ENCODE measurements around the gene PRRC2B. TPM values are rescaled to one million over a fixed set of nuclear protein-coding genes. Genes with fewer than 3 reads are reported as not detected.

Gene PRRC2B
- total RNA-seq, 4 donors from 2014 or later, result 80.7 to 126 (median 100) TPM

GRCh38 chr9:131481441-131482342, 87.8 kb downstream of the PRRC2B start:
- DNase-seq (ENCODE audit: low spot score) (no peak), ATAC-seq (ENCODE audit: low FRiP score) (no peak)
- no peak for TF ChIP-seq CTCF (IDR thresholded peaks at IDR 0.05)

- ATAC-seq (ENCODE audit: low FRiP score) (no peak), DNase-seq (ENCODE audit: low spot score) (no peak)
- no peak for TF ChIP-seq CTCF (IDR thresholded peaks at IDR 0.05)
Observed at GRCh38 chr9:131482343-131483006, 88.6 kb downstream of the PRRC2B start.

- TF ChIP-seq CTCF (IDR thresholded peaks at IDR 0.05), result no peak
- ATAC-seq (ENCODE audit: low FRiP score), result no peak
- no peak for DNase-seq (ENCODE audit: low spot score)
Observed at GRCh38 chr9:131483319-131484050, 89.6 kb downstream of the PRRC2B start.

GRCh38 chr9:131484051-131484445, 90.2 kb downstream of the PRRC2B start:
- ATAC-seq (ENCODE audit: low FRiP score) (no peak), DNase-seq (ENCODE audit: low spot score) (no peak)
- TF ChIP-seq CTCF (IDR thresholded peaks at IDR 0.05), result no peak

GRCh38 chr9:131484560-131485185, 90.8 kb downstream of the PRRC2B start:
- TF ChIP-seq CTCF (IDR thresholded peaks at IDR 0.05), result no peak
- no peak for ATAC-seq (ENCODE audit: low FRiP score)
- no peak for DNase-seq (ENCODE audit: low spot score)

- TF ChIP-seq CTCF (IDR thresholded peaks at IDR 0.05), result no peak
- no peak for ATAC-seq (ENCODE audit: low FRiP score)
- DNase-seq (ENCODE audit: low spot score), result no peak
Observed at GRCh38 chr9:131485206-131485605, 91.3 kb downstream of the PRRC2B start.

Measured in omental fat pad (tissue), 4 donors.